Measurements from ENCODE around the gene NLRC3. TPM values are rescaled to one million over a fixed set of nuclear protein-coding genes. Genes with fewer than 3 reads are reported as not detected.

NLRC3 gene
- total and polyA plus RNA-seq, 4 donors = 0.35 to 2.2 (median 1.0) TPM

GRCh38 chr16:3618769-3619141 lies 41.6 kb upstream of the NLRC3 start:
- H3K27ac ChIP-seq (ENCODE audit: low read depth in 1 of 2, low read length in 2 of 2) = no peak overlapping the region
- H3K4me1 ChIP-seq (ENCODE audit: control insufficient read depth in 4 of 4, insufficient read depth in 4 of 4, low read length in 3 of 4) = peaks cover 0 to 6% (median 1%) of the 10 kb centered on the region in 4 donors
- H3K4me3 ChIP-seq (ENCODE audit: low read depth in 1 of 3, low read length in 3 of 3) = no peak overlapping the region
- H3K36me3 ChIP-seq (ENCODE audit: control insufficient read depth in 4 of 4, insufficient read depth in 3 of 4, low read depth in 1 of 4, low read length in 3 of 4) = no peaks in the 10 kb centered on the region
- DNase-seq (ENCODE audit: low spot score) = no peak
- TF ChIP-seq, protein P1, sequence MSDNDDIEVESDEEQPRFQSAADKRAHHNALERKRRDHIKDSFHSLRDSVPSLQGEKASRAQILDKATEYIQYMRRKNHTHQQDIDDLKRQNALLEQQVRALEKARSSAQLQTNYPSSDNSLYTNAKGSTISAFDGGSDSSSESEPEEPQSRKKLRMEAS (IDR thresholded peaks at IDR 0.05) = no peak
- TF ChIP-seq, protein P2, sequence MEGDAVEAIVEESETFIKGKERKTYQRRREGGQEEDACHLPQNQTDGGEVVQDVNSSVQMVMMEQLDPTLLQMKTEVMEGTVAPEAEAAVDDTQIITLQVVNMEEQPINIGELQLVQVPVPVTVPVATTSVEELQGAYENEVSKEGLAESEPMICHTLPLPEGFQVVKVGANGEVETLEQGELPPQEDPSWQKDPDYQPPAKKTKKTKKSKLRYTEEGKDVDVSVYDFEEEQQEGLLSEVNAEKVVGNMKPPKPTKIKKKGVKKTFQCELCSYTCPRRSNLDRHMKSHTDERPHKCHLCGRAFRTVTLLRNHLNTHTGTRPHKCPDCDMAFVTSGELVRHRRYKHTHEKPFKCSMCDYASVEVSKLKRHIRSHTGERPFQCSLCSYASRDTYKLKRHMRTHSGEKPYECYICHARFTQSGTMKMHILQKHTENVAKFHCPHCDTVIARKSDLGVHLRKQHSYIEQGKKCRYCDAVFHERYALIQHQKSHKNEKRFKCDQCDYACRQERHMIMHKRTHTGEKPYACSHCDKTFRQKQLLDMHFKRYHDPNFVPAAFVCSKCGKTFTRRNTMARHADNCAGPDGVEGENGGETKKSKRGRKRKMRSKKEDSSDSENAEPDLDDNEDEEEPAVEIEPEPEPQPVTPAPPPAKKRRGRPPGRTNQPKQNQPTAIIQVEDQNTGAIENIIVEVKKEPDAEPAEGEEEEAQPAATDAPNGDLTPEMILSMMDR (IDR thresholded peaks at IDR 0.05; ENCODE audit: low read depth, low read length, missing input control) = no peak
- TF ChIP-seq HNF4A (conservative IDR thresholded peaks at IDR 0.05) = no peak
- TF ChIP-seq, protein P3, sequence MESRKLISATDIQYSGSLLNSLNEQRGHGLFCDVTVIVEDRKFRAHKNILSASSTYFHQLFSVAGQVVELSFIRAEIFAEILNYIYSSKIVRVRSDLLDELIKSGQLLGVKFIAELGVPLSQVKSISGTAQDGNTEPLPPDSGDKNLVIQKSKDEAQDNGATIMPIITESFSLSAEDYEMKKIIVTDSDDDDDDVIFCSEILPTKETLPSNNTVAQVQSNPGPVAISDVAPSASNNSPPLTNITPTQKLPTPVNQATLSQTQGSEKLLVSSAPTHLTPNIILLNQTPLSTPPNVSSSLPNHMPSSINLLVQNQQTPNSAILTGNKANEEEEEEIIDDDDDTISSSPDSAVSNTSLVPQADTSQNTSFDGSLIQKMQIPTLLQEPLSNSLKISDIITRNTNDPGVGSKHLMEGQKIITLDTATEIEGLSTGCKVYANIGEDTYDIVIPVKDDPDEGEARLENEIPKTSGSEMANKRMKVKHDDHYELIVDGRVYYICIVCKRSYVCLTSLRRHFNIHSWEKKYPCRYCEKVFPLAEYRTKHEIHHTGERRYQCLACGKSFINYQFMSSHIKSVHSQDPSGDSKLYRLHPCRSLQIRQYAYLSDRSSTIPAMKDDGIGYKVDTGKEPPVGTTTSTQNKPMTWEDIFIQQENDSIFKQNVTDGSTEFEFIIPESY (IDR thresholded peaks at IDR 0.05) = no peak
- TF ChIP-seq, protein P4, sequence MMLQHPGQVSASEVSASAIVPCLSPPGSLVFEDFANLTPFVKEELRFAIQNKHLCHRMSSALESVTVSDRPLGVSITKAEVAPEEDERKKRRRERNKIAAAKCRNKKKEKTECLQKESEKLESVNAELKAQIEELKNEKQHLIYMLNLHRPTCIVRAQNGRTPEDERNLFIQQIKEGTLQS (IDR thresholded peaks at IDR 0.05) = no peak
- no peak for TF ChIP-seq RXRA (IDR thresholded peaks at IDR 0.05)
- no peak for TF ChIP-seq JUND (IDR thresholded peaks at IDR 0.05)
- no peak for TF ChIP-seq FOXA1 (IDR thresholded peaks at IDR 0.05)
- TF ChIP-seq HNF4G (IDR thresholded peaks at IDR 0.05) = no peak
- no peak for TF ChIP-seq TAF1 (conservative IDR thresholded peaks at IDR 0.05)
- no peak for TF ChIP-seq SP1 (IDR thresholded peaks at IDR 0.05)
- no peaks in the 10 kb centered on the region for H3K27me3 ChIP-seq (ENCODE audit: control insufficient read depth in 4 of 4, insufficient read depth in 4 of 4, low read length in 3 of 4)
- H3K9me3 ChIP-seq (ENCODE audit: control insufficient read depth in 4 of 4, low read length in 3 of 4) = no peaks in the 10 kb centered on the region
- H3K9ac ChIP-seq (ENCODE audit: low read depth in 1 of 2, low read length in 2 of 2) = no peak overlapping the region
- WGBS = 86% methylated on average over 3 of the region's 3 CpGs

DNA sequence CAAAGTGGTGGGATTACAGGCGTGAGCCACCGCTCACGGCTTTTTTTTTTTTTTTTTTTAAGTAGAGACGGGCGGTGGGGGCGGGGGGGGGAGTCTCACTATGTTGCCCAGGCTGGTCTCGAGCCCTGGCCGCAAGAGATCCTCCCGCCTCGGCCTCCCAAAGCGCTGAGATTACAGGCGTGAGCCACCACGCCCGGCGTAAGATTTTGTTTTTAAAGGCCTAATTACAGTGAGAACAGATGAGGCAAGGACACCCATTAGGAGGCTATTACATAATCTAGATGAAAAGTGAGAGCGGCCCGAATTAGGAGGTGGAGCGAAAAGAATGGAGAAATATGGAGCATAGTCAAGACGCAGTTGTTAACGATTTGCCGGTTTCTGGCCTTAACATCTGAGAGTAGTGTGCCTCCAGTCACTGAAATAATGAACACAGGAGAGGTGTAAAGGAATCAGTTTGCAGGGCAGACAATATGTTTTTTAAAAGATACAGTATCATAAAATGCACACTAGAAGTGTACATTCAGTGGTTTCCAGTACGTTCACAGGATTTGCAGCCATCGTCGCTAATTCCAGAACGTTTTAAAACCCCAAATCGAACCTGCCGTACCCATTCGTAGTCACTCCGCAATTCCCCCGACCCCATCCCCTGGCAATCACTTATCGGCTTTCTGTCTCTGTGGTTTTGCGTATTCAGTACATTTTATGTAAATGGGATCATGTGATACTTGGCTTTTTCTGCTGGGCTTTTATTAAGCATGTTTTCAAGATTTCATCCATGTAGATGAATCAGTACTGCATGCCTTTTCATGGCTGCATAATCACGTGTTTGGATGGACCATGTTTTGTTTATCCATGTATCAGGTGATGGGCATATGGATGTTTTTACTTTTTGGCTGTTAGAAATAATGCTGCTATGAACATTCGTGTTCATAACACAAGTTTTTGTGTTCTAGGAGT lies 35.6 kb upstream of the NLRC3 start:
- Histone ChIP-seq H3K4me3 (ENCODE audit: low read depth in 1 of 3, low read length in 3 of 3) (peak overlapping the region in 2 of 3 donors; percentile 92 to 99), H3K27ac (ENCODE audit: low read depth in 1 of 2, low read length in 2 of 2) (no peak overlapping the region), H3K9ac (ENCODE audit: low read depth in 1 of 2, low read length in 2 of 2) (no peak overlapping the region), H3K36me3 (ENCODE audit: control insufficient read depth in 4 of 4, insufficient read depth in 3 of 4, low read depth in 1 of 4, low read length in 3 of 4) (no peaks in the 10 kb centered on the region), H3K9me3 (ENCODE audit: control insufficient read depth in 4 of 4, low read length in 3 of 4) (no peaks in the 10 kb centered on the region), H3K4me1 (ENCODE audit: control insufficient read depth in 4 of 4, insufficient read depth in 4 of 4, low read length in 3 of 4) (peaks cover 3 to 38% (median 31%) of the 10 kb centered on the region in 4 donors), H3K27me3 (ENCODE audit: control insufficient read depth in 4 of 4, insufficient read depth in 4 of 4, low read length in 3 of 4) (no peaks in the 10 kb centered on the region)
- DNase-seq (ENCODE audit: low spot score) = no peak
- TF ChIP-seq FOXA1 (IDR thresholded peaks at IDR 0.05) (no peak), TAF1 (conservative IDR thresholded peaks at IDR 0.05) (no peak), HNF4G (IDR thresholded peaks at IDR 0.05) (no peak), SP1 (IDR thresholded peaks at IDR 0.05) (no peak), RAD21 (IDR thresholded peaks at IDR 0.05) (no peak)
- WGBS = 86% methylated on average over 34 of the region's 34 CpGs
